GM18867 (cell line): ENCODE results near the gene ZFHX3.
"Not testable (repeated sequence)": the region's sequence is repeated elsewhere in the genome, so short reads cannot be mapped to it uniquely, and the experiment has no call there.

Experiments used
- ATAC-seq: cut with Tn5 transposase; IDR thresholded peaks from one replicate; pipeline ENCODE4 v1.9.1; 2021; ENCODE audit warnings: mild to moderate bottlenecking, moderate library complexity; ENCODE audit not compliant: unreplicated experiment

The ZFHX3 gene

DNA sequence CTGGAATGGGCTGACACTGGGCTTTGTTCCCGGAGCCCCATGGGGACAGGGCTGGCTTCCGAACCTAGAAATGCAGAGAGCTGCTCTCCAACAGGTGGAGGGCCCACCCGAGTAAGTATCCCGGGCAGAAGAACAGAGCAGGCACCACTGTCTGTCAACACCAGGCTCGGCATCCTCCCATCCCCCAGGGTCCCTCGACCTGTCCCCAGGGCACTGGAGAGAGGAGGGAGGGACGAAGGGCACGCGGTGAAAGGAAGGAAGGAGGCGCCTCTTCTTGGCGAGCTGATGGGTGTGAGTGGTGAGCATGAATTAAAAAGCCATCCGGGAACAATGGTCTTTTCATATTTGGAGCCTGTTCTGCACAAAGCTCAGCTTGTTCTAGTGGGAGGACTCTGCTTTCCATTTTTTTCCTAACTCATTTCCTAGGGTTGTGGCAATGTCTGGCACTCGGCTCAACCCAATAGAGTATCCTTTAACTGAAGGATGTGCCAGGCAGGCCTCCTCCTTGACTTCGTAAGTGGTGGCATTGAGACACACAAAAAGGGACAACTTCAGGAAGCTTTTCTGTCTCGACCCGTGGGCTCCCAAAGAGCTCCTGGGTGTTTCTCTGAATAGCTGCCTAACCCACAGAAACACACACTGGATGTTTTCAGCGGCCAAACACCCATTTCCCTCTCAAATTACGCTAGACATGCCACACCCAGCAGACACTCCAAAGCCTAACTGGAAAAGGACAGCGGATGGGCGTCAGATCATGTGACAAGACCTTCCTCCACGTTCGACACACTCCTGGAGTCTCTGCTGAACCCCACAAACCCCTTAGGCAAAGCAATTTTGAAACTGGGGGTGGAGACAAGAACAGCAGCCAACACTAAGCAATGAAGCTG lies 47.7 kb downstream of the ZFHX3 start:
- ATAC-seq: no peak

DNA sequence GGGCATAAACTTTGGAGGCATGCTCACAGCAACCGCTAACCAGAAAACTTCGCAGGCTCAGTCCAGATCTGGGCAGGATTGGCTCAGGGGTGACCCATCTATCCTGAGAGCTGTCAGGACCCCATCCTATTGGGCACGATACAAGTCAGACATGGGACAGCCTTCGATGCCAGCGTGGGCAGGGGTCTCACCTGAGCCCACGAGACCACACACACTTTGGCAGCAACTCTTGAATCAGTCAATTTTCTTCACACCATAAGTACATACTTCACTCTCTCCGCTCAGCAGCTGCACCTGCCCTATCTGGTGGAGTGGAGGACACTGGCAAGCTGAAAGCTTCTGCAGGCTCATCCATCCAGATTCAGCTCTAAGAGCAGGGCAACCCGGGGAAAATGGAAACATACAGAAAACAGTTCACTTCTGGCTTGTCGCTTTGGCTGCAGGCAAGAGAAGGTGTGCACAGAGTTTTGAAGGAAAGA lies 48.3 kb downstream of the ZFHX3 start:
- no peak for ATAC-seq

DNA sequence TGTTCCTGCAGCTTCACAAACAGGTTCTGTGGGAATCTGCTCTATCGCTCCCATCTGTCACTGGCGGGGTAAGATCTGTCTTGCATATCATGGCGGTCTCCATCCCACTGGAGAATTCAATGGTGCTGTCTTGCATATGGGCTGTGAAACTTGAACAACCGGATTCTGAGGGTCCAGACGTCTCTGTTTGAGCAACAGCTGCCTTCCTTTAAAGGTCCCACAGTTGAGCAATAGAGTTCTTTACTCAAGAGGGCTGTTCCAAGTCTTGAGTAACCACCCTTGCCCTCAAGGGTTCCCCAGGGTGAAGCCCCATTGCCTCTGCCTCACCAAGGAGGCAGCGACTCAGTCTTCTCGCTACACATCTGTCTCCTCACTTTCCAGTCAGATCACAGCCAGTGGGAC lies 50.8 kb downstream of the ZFHX3 start:
- ATAC-seq: no peak

DNA sequence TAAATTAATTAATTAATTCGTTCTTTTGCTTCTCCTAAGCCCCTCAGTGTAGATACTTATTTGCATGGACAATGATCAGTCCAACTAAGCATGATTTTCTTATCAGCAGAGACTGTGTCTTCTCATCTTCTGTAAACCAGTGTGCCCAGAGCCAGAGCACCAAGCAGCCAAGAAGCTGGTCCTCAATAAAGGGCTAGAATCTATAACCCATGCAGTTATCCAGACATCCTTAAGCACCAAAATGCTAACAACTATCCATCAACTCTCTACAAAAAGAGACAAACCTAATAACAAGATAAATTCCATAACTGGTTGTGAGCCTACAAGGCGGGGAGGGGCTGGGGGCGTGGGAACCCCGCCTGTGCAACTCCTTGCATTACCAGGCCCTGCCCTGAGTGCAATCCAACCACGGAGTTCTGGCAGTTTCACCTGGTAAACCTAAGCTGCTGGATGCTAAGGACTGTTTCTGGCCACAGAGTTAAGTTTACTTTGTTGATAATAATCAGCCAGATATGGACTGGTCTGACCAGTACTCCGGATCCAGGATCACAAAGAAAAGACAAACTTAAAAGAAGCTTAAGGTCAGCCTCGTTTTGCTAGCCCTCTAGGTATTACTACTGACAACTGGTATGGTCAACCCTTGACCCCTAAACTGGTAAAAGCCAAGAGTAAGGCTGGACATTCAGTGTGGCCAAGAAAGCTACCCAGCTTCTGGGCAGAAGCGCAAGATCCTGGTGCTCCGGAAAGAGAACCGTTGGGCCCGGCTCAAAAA lies 51.5 kb downstream of the ZFHX3 start:
- no peak for ATAC-seq

DNA sequence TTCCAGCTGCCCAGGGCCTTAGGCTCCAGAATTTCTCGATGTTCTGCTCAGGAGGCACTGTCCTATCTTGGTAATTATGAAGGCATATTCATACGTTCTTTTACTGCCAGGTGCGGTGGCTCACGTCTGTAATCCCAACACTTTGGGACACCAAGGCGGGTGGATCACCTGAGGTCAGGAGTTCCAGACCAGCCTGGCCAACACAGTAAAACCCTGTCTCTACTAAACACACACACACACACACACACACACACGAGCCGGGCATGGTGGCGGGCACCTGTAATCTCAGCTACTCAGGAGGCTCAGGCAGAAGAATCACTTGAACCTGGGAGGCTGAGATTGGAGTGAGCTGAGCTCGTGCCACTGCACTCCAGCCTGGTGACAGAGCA lies 52.1 kb downstream of the ZFHX3 start:
- not testable (repeated sequence) for ATAC-seq

DNA sequence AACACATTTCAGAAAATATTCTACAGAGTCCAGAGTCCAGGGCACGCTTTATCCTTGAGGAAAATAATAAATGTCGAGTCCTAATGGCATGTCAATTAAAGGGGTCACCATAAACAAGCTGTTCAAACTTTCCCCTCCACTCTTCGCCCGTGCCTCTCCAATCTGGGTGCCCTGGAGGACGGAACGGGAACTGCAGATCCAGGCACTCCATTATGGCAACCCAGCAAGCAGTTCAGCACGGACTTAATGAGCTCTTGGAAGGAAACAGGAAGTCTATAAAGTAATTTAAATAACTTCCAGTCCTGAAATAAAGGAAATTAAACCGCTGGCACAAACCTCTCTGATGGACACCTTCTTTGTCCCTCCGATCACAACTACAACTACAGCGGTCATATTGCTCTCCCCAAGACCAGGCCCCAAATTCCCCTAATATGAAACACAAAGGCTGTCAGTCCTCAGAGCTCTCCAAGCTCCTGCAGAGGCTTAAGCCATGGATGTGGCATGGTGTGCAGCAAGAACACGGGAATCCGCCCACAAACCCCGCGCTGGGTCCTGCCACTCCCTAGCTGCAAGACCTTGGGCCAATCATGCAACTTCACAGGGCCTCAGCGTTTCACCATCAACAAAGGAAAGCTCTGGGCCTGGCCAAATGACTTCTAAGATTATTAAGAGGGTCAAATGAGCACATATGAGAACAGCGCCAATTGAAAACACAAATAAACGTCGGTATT lies 52.6 kb downstream of the ZFHX3 start:
- ATAC-seq: no peak

DNA sequence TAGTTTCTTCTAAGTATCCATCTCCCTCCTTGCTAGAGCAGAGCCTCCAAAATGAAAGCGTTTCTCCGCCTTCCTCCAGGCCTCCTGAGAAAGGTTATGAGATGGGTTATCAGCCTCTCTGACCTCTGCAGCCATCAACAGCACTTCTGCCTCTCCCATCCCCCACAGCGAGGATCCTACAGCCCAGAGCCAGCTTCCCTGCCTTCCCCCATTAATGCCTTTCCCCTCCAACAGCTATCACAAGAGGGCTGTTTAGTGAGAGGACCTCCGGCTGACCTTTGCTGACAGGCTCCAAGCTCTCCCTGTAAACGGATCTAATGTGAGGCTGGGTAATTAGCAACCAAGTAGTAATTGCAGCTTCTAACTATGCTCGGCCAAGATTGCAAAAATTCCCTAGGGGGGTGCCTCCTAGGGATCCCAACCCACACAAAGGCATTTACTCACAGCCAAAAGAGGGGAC lies 55.8 kb downstream of the ZFHX3 start:
- ATAC-seq: no peak

DNA sequence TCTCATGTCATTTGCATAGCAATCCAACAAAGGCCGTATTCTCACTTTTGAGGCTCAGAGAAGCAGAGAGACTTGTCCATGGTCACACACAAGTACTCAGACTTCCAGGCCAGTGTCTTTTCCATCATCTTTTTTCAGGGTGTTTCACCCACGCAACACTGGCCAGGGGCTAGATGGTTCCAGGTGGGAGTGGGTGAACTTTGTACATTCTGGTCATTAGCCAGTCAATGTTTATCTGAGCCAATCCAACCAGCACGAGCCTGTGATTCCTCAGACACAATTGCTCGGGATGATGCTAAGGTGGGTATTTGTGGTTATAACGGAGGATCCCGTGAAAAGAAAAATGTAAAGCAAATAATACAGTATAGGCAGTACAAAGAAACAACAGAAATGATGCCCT lies 56.3 kb downstream of the ZFHX3 start:
- ATAC-seq: no peak

DNA sequence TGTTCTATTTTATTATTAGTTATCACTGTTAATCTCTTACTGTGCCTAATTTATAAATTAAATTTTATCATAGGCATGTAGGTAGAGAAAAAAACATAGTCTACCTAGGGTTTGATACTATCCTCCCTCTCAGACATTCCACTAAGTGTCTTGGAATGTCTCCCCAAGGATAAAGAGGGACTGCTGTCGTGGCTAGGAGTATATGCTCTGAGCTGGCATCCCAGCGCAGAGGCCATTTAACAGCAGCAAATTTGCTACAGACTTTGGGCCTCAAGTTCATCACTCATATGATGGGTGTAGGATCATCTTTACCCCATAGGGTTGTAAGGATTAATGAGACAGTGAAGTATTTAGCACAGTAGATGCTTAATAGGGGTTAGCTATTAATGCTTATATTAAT lies 56.7 kb downstream of the ZFHX3 start:
- no peak for ATAC-seq

DNA sequence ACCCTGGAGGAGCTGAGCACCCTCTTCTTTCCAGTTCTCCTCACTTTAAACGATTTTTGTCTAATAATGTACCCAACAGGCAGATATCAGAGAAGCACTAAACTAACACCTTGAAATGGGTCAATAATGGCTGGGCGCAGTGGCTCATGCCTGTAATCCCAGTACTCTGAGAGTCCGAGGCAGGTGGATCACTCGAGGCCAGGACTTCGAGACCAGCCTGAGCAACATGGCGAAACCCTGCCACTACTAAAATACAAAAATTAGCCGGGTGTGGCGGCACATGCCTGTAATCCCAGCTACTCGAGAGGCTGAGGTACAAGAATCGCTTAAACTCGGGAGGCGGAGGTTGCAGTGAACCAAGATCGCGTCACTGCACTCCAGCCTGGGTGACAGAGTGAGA lies 57.4 kb downstream of the ZFHX3 start:
- no peak for ATAC-seq

DNA sequence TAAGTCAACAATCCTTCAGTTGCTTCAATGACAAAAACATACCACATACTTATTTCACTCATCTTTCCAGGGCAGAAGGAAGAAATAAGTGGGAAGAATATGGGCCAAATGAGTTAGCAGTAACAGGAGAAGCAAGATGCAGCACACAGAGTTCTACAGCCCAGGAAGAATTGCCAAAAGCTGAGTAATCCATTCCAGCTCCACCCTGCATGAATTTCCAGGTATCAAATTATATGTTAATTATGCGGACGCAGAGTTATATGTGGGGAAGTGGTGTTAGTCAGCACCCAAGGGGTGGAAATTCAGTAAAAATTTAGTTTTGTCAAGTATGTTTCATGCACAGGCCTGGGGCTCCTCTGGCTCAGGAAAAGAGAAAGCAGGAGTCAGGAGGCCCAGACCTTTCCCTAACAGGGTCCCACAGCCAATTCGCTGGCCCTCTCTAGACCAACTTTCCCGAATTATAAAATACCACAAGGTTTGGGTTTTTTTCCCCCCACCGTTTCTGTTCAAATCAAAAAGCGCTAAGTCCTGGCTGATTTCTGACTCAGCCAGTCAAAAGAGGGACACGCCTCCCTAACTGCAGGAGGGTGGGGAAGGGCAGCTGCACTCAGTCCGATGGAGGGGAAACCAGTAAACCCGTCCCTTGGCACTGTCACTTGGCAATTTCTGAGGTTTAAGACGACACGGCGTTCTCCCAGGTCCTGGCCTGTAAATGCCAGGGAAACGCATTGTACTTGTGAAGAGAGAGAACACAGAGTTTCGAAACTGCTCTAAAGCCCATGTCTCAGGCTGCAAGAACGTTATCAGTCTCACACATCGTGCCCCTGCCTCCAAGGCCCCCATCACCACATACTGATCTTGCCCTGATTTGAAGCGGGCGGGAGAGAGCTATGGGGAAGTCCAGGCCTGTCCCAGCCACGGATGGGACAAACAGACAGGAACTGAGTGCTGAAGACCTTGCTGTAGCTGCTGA lies 58.1 kb downstream of the ZFHX3 start:
- ATAC-seq: no peak

DNA sequence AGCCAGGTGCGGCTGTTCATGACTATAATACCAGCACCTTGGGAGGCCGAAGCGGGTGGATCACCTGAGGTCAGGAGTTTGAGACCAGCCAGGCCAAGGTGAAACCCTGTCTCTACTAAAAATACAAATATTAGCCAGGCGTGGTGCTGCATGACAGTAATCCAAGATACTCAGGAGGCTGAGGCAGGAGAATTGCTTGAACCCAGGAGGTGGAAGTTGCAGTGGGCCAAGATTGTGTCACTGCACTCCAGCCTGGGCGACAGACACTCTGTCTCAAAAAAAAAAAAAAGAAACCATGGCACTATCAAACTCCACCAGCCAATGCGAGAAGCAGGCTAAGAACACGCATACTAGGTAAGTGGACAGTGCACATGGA lies 58.7 kb downstream of the ZFHX3 start:
- ATAC-seq: not testable (repeated sequence)

DNA sequence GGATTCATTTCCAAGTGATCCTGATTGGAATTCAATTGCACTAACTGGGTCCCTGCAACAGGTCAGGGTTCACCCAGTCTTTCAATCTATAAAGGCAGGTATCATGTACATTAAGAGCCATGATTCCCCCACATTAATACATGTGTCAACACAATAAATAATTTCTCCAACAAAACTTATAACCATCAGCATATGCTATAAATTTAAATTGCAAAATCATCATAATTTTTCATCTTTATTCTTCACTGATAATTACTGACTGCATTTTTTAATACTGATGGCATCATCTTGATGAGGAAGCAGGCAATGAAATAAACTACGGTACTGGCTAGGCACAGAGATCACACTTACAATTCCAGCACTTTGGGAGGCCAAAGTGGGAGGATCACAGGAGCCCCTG lies 59.4 kb downstream of the ZFHX3 start:
- ATAC-seq: no peak

DNA sequence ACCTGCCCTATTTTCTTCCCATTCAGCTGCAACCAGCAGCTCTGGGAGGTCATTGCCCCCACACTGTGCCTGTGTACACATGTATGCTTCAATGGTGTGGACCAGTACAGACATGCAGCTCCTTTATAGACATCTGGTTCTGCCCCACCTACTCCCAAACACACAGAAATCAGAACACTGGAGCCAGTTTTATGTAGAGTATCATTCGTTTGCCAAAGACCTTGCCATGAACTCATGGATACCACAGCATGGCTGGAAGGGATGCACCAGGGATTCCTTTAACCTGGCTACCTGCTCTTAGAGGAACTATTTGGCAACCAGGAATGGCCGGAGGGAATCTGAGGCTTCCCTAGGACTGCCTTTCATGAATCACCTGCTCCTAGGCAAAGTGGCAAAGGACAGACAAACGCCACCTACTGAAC lies 60.4 kb downstream of the ZFHX3 start:
- no peak for ATAC-seq

DNA sequence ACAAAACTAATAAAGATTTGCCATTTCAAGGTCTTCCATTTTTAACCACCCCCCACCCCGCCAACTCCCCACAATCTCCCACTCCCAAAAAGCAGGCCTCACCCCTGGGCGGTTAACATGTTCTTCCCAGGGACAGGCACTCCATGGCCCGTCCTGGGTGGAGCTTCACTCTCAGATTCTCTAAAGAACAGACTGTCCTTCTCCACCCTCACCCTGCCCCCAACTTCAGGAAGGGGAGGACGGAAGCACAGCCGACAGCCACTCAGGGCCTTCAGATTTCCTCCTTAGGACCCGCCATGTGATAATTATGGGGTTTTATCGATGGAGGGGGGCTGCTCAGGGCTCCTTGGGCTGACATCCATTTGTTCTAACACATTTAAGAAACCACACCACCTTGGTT lies 61.9 kb downstream of the ZFHX3 start:
- no peak for ATAC-seq

DNA sequence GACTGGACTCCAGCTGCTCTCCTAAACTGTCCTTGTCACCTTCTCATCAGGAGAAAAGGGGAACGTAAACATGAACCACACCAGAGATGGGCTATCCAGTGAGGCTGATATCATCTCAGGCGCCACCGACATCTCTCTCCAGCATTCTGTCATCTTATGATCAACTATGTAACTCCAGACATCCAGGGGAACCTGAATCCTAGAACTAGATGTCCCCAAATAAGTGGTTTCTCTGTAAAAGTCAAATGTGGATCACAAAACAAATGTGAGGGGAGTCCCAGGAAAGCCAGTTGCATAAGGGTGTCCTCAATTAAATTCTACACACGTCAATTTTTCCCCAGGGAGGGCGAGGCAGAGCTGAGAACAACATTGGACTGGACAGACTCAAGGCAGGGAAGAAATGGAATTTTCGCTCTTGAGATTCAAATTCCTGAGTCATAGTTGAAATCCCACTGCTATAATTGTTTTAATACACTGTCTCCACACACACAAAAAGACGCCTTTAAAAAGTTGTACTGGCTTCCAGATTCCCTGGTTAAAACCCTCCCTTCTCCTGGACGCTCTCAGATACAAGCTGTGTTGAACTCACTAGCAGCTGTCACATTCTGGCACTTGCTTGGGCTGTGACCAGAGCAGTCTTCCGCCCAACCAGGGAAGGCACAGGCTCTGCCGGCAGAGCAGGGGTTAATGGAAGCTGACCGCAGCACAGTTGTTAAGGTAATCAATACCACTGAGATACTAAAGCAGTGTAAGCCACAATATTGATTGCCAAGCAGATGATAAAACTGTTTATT lies 62.6 kb downstream of the ZFHX3 start:
- no peak for ATAC-seq

DNA sequence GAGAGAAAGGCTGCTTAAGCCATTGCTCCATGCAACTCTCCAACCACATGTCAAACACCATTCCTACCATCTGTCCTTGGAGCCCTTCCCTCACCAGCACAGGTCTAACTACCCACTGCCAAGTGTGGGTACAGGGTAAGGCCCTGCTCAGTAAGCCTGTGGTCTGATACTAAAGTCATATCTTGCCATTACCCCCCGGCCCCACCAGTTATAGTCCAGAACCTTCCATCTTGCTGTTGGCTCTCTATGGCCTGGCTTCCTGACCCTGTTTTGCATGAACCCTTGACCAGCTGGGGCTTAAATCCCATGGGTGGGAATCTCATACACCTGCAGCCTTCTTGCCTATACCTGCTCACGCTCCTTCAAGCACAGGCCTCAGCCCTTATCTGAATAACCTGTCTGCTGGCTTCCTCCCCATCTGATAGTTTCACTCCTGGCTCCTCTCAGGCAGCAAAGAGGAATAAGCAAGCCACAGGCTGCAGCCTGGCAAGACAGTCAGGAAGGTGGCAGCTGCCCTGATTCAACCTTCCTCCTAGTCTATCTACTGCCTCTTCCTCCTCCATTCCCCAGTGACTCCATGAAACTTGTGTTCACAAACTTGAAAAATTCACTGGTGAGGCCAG lies 64.1 kb downstream of the ZFHX3 start:
- no peak for ATAC-seq

DNA sequence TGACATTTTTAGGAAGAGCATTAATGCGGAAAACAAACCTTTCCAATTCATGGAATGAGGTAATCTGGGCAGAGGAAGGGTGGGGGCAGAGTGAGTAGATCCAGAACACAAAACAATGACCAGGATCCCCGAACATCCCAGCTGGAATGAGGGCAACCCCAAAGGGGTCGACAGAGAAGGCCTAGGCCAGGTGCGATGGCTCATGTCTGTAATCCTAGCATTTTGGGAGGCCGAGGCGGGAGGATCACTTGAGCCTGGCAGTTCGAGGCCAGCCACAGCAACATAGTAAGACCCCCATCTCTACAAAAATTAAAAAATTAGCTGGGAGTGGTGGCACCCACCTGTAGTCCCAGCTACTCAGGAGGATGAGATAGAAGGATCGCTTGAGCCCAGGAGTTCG lies 64.7 kb downstream of the ZFHX3 start:
- no peak for ATAC-seq

DNA sequence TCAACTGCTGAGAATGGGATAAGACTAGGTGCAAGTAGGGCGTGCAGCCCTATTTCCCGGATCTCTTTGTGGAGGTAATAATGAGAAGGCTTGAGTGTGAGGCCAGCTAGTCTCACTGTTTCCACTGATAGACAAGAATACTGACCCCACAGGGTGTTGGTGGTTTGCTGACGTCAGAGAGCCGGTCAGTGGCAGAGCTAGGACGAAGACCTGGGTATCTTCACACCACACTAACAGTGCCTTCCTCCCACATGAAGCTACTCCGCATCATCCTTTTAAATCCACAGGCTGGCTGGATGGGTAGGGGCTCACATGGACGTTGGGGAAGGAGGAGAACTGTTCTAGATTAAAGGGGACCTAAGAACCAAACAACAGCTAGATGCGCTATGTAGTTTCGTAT lies 68.0 kb downstream of the ZFHX3 start:
- ATAC-seq: no peak
